Measurements from ENCODE around the gene RAPH1. TPM values are rescaled to one million over a fixed set of nuclear protein-coding genes. Genes with fewer than 3 reads are reported as not detected.

Gene RAPH1
- total and polyA plus RNA-seq, 4 donors: 7.2 to 62.7 (median 35.1) TPM

DNA sequence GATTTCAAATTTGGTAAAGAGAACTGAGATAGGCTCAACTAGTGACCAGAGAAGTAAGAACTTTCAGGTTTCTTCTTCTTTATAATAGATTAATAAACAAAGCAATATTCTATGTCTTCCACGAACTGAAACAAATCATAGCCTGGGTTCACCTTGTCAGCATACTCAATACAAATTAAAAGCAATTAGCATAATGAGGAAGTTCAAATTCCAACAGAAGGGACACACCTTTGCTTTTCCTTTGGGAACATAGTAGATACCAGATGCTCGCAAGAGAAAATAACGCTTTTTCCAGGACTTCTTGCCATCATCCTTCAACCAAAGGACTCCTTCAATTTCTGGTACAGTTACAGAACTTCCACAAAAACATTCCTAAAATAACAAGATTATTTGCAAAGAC lies 79.9 kb downstream of the RAPH1 start:
- Histone ChIP-seq H3K9me3 (ENCODE audit: control insufficient read depth in 4 of 4, insufficient read depth in 3 of 4, low read length in 3 of 4) (no peaks in the 10 kb centered on the region), H3K36me3 (ENCODE audit: control insufficient read depth in 4 of 4, insufficient read depth in 4 of 4, low read length in 4 of 4) (peaks cover 4 to 43% (median 12%) of the 10 kb centered on the region in 4 donors), H3K4me3 (no peak overlapping the region), H3K4me1 (ENCODE audit: control insufficient read depth in 5 of 5, insufficient read depth in 5 of 5, low read length in 5 of 5) (no peaks in the 10 kb centered on the region), H3K9ac (ENCODE audit: insufficient read depth in 1 of 2, low read length in 2 of 2) (no peak overlapping the region), H3K27ac (ENCODE audit: low read depth in 1 of 2, low read length in 1 of 2) (no peak overlapping the region), H3K27me3 (ENCODE audit: control insufficient read depth in 3 of 3, insufficient read depth in 3 of 3, low read length in 2 of 3) (no peaks in the 10 kb centered on the region)
- no peak for ATAC-seq (ENCODE audit: insufficient read depth, low FRiP score)
- TF ChIP-seq, protein P1, sequence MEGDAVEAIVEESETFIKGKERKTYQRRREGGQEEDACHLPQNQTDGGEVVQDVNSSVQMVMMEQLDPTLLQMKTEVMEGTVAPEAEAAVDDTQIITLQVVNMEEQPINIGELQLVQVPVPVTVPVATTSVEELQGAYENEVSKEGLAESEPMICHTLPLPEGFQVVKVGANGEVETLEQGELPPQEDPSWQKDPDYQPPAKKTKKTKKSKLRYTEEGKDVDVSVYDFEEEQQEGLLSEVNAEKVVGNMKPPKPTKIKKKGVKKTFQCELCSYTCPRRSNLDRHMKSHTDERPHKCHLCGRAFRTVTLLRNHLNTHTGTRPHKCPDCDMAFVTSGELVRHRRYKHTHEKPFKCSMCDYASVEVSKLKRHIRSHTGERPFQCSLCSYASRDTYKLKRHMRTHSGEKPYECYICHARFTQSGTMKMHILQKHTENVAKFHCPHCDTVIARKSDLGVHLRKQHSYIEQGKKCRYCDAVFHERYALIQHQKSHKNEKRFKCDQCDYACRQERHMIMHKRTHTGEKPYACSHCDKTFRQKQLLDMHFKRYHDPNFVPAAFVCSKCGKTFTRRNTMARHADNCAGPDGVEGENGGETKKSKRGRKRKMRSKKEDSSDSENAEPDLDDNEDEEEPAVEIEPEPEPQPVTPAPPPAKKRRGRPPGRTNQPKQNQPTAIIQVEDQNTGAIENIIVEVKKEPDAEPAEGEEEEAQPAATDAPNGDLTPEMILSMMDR (IDR thresholded peaks at IDR 0.05; ENCODE audit: control extremely low read depth, extremely low read depth): no peak
- DNase-seq: no peak
- 80 to 86% methylated on average over 3 of the region's 3 CpGs for WGBS, 2 donors

DNA sequence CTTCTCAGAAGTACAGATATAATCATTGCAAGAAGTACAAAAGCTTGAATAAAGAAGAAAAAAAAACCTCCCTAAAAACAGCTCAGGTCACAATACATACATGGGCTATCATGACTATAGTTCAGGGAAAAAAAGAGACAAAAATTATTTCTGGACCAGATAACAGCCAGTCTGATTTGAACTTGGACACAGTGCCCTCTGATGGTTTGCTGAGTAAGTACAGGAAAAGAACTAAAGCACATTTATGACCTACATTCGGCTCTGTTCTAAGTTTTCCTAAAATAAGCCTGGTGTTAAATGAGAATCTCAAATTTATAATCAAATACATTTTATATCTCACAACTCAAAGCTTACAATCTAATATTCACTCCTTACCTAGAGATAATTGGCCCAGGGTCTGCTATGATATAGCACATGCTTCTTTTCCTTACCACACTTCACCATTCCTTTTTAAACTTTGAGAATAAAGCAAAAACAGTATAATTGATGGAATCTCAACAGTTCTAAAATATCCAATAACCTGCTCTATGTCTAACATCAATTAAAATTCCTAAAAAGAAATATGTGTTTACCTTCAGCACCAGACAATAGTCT lies 81.1 kb downstream of the RAPH1 start:
- DNase-seq: peak; percentile 39 to 80 (median 72)
- TF ChIP-seq, protein P1 (IDR thresholded peaks at IDR 0.05; ENCODE audit: control extremely low read depth, extremely low read depth): peak; percentile 38
- H3K4me3 ChIP-seq: no peak overlapping the region
- H3K27me3 ChIP-seq (ENCODE audit: control insufficient read depth in 3 of 3, insufficient read depth in 3 of 3, low read length in 2 of 3): no peaks in the 10 kb centered on the region
- H3K27ac ChIP-seq (ENCODE audit: low read depth in 1 of 2, low read length in 1 of 2): no peak overlapping the region
- H3K4me1 ChIP-seq (ENCODE audit: control insufficient read depth in 5 of 5, insufficient read depth in 5 of 5, low read length in 5 of 5): peaks cover 0 to 2% (median 0%) of the 10 kb centered on the region in 5 donors
- H3K9me3 ChIP-seq (ENCODE audit: control insufficient read depth in 4 of 4, insufficient read depth in 3 of 4, low read length in 3 of 4): no peaks in the 10 kb centered on the region
- H3K9ac ChIP-seq (ENCODE audit: insufficient read depth in 1 of 2, low read length in 2 of 2): no peak overlapping the region
- ATAC-seq (ENCODE audit: insufficient read depth, low FRiP score): no peak
- 13 to 14% methylated on average over 1 of the region's 1 CpG for WGBS, 2 donors
- peaks cover 0 to 37% (median 15%) of the 10 kb centered on the region in 4 donors for H3K36me3 ChIP-seq (ENCODE audit: control insufficient read depth in 4 of 4, insufficient read depth in 4 of 4, low read length in 4 of 4)

DNA sequence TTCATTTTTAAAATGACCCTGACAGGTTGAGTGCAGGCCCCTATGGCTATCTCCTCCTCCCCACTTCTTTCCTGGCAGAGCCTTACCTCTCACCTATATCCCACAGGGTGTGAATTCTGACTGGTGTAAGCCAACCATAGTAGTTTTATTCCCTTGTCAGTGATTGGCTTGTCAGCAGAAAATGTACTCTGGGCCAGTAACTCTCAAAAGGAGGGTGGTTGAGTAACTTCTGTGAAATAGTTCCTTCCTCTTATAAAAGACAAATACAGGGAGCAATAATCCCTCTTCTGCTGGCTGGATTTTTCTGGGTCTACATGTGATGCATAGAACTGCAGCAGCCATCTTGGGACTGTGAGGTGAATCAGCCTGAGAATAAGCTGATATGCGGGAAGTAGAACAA lies 83.4 kb downstream of the RAPH1 start:
- 93 to 97% methylated on average over 1 of the region's 1 CpG for WGBS, 2 donors
- H3K36me3 ChIP-seq (ENCODE audit: control insufficient read depth in 4 of 4, insufficient read depth in 4 of 4, low read length in 4 of 4): peaks cover 0 to 33% (median 15%) of the 10 kb centered on the region in 4 donors
- H3K9ac ChIP-seq (ENCODE audit: insufficient read depth in 1 of 2, low read length in 2 of 2): no peak overlapping the region
- TF ChIP-seq, protein P1 (IDR thresholded peaks at IDR 0.05; ENCODE audit: control extremely low read depth, extremely low read depth): no peak
- ATAC-seq (ENCODE audit: insufficient read depth, low FRiP score): peak; percentile 47
- H3K4me3 ChIP-seq: no peak overlapping the region
- H3K27me3 ChIP-seq (ENCODE audit: control insufficient read depth in 3 of 3, insufficient read depth in 3 of 3, low read length in 2 of 3): no peaks in the 10 kb centered on the region
- H3K4me1 ChIP-seq (ENCODE audit: control insufficient read depth in 5 of 5, insufficient read depth in 5 of 5, low read length in 5 of 5): peaks cover 0 to 2% (median 0%) of the 10 kb centered on the region in 5 donors
- no peak for DNase-seq
- no peak overlapping the region for H3K27ac ChIP-seq (ENCODE audit: low read depth in 1 of 2, low read length in 1 of 2)
- H3K9me3 ChIP-seq (ENCODE audit: control insufficient read depth in 4 of 4, insufficient read depth in 3 of 4, low read length in 3 of 4): no peaks in the 10 kb centered on the region

DNA sequence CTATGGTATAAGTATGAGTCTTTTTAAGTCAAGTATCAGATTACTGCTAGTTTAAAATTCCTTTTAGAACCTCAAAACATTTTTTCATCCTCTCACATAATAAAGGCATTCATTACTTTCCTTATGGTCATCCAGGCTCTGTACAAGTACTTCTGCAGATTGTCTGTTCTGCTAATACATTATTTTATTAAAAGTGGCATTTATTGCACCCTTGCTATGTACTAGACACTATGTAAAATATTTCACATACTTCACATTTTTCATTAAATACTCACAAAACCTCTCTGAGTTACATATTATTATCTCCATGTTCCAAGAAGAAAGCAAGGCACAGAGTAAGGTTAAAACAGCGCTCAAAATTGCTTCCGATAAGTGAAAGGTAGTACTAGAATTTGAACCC lies 84.1 kb downstream of the RAPH1 start:
- no peak overlapping the region for H3K27ac ChIP-seq (ENCODE audit: low read depth in 1 of 2, low read length in 1 of 2)

More for the DNA sequence above, 84.1 kb downstream of the RAPH1 start:
- ATAC-seq (ENCODE audit: insufficient read depth, low FRiP score) (no peak), DNase-seq (no peak)
- H3K4me3 ChIP-seq: no peak overlapping the region
- TF ChIP-seq, protein P1 (IDR thresholded peaks at IDR 0.05; ENCODE audit: control extremely low read depth, extremely low read depth): no peak
- 95 to 99% methylated on average over 2 of the region's 2 CpGs for WGBS, 2 donors
- H3K36me3 ChIP-seq (ENCODE audit: control insufficient read depth in 4 of 4, insufficient read depth in 4 of 4, low read length in 4 of 4): peaks cover 3 to 38% (median 18%) of the 10 kb centered on the region in 4 donors
- H3K27me3 ChIP-seq (ENCODE audit: control insufficient read depth in 3 of 3, insufficient read depth in 3 of 3, low read length in 2 of 3): no peaks in the 10 kb centered on the region
- H3K9ac ChIP-seq (ENCODE audit: insufficient read depth in 1 of 2, low read length in 2 of 2): no peak overlapping the region
- H3K9me3 ChIP-seq (ENCODE audit: control insufficient read depth in 4 of 4, insufficient read depth in 3 of 4, low read length in 3 of 4): no peaks in the 10 kb centered on the region
- peaks cover 0 to 2% (median 0%) of the 10 kb centered on the region in 5 donors for H3K4me1 ChIP-seq (ENCODE audit: control insufficient read depth in 5 of 5, insufficient read depth in 5 of 5, low read length in 5 of 5)
